CD14-positive monocyte (primary cell): ENCODE measurements around the gene SLCO3A1. TPM values are rescaled to one million over a fixed set of nuclear protein-coding genes. Genes with fewer than 3 reads are reported as not detected.

Experiments used
- DNase-seq, 3 donors: peaks; one replicate each; pipeline ENCODE4 v3.0.0-alpha.2; 2011 to 2022
- H2AFZ ChIP-seq: 2 replicates; pipeline ENCODE4 v1.6.0; 2012; ENCODE audit warnings: mild to moderate bottlenecking, low read depth, low read length, inconsistent platforms; ENCODE audit not compliant: insufficient read depth, poor library complexity, severe bottlenecking
- H3K27ac ChIP-seq, 2 donors: 1 replicate in 1 of 2; 2 replicates in 1 of 2; pipeline ENCODE4 v1.5.1; 2012 to 2013; ENCODE audit warnings: low read length in 2 of 2, control low read depth in 1 of 2, inconsistent platforms in 1 of 2, low read depth in 1 of 2, mild to moderate bottlenecking in 1 of 2
- H3K27me3 ChIP-seq, 2 donors: one replicate each; pipeline versions ENCODE4 v1.6.0 to v1.6.1; 2011 to 2013; ENCODE audit warnings: low read length in 2 of 2; ENCODE audit not compliant: control insufficient read depth in 2 of 2, insufficient read depth in 2 of 2
- H3K36me3 ChIP-seq, 2 donors: replicated peaks in 1 of 2; 1 replicate in 1 of 2; 2 replicates in 1 of 2; pipeline versions ENCODE4 v1.5.1 to v1.6.1; 2012 to 2013; ENCODE audit warnings: low read length in 2 of 2, control low read depth in 1 of 2, inconsistent platforms in 1 of 2, mild to moderate bottlenecking in 1 of 2; ENCODE audit not compliant: insufficient read depth in 2 of 2, control insufficient read depth in 1 of 2
- H3K4me1 ChIP-seq, 2 donors: 1 replicate in 1 of 2; 2 replicates in 1 of 2; pipeline versions ENCODE4 v1.5.1 to v1.6.1; 2012 to 2013; ENCODE audit warnings: low read length in 2 of 2, control low read depth in 1 of 2, inconsistent platforms in 1 of 2, mild to moderate bottlenecking in 1 of 2, moderate library complexity in 1 of 2; ENCODE audit not compliant: insufficient read depth in 2 of 2, control insufficient read depth in 1 of 2
- H3K4me2 ChIP-seq: replicated peaks from 2 replicates; pipeline ENCODE3; 2012; ENCODE audit warnings: low read length, moderate library complexity, mild to moderate bottlenecking; ENCODE audit not compliant: poor library complexity, severe bottlenecking; ENCODE audit errors: extremely low read depth
- H3K4me3 ChIP-seq, 3 experiments: fragments of 200-600 bp in 1 of 3; sonication (generic) in 1 of 3; replicated peaks in 1 of 3; 1 replicate in 2 of 3; 2 replicates in 1 of 3; pipeline ENCODE4 v1.5.1; 2011 to 2013; ENCODE audit warnings: low read length in 3 of 3, mild to moderate bottlenecking in 3 of 3, control low read depth in 2 of 3, low read depth in 2 of 3, inconsistent platforms in 1 of 3, moderate library complexity in 1 of 3
- H3K79me2 ChIP-seq: 2 replicates; pipeline ENCODE4 v1.6.0; 2012; ENCODE audit warnings: mild to moderate bottlenecking, control low read depth, inconsistent platforms, low read length, moderate library complexity; ENCODE audit not compliant: insufficient read depth
- H3K9ac ChIP-seq: 2 replicates; pipeline ENCODE4 v1.6.0; 2017; ENCODE audit warnings: low read length, mild to moderate bottlenecking; ENCODE audit not compliant: insufficient read depth, poor library complexity, severe bottlenecking
- H3K9me3 ChIP-seq, 2 donors: replicated peaks in 1 of 2; 1 replicate in 1 of 2; 2 replicates in 1 of 2; pipeline versions ENCODE4 v1.5.1 to v1.6.1; 2012 to 2013; ENCODE audit warnings: low read length in 2 of 2, control low read depth in 1 of 2; ENCODE audit not compliant: control insufficient read depth in 1 of 2, insufficient read depth in 1 of 2
- H4K20me1 ChIP-seq: 2 replicates; pipeline ENCODE4 v1.6.0; 2012; ENCODE audit warnings: mild to moderate bottlenecking, low read length, control low read depth, moderate library complexity; ENCODE audit not compliant: insufficient read depth
- H3K27ac Mint-ChIP-seq, 7 donors: one replicate each; pipeline ENCODE4 v1.8.0; 2020; ENCODE audit warnings: mild to moderate bottlenecking in 7 of 7, mixed read lengths in 7 of 7, moderate library complexity in 6 of 7, inconsistent platforms in 2 of 7
- H3K27me3 Mint-ChIP-seq, 3 donors: one replicate each; pipeline ENCODE4 v1.8.0; 2021 to 2022; ENCODE audit warnings: low read depth in 3 of 3, mild to moderate bottlenecking in 3 of 3, mixed read lengths in 3 of 3, moderate library complexity in 3 of 3, inconsistent platforms in 1 of 3
- H3K36me3 Mint-ChIP-seq, 2 donors: one replicate each; pipeline ENCODE4 v1.8.0; 2020; ENCODE audit warnings: mixed read lengths in 2 of 2, inconsistent platforms in 1 of 2, mild to moderate bottlenecking in 1 of 2
- H3K4me1 Mint-ChIP-seq: one replicate; pipeline ENCODE4 v1.8.0; 2020; ENCODE audit warnings: mild to moderate bottlenecking, mixed read lengths
- H3K4me3 Mint-ChIP-seq, 2 donors: one replicate each; pipeline ENCODE4 v1.8.0; 2020; ENCODE audit warnings: mild to moderate bottlenecking in 2 of 2, mixed read lengths in 2 of 2, moderate library complexity in 1 of 2
- H3K9me3 Mint-ChIP-seq, 7 donors: one replicate each; pipeline ENCODE4 v1.8.0; 2020 to 2022; ENCODE audit warnings: mixed read lengths in 7 of 7, mild to moderate bottlenecking in 6 of 7, moderate library complexity in 6 of 7, inconsistent platforms in 2 of 7
- CTCF ChIP-seq: fragments of 200-600 bp; IDR thresholded peaks from one replicate; pipeline ENCODE4 v1.8.0; 2022; ENCODE audit warnings: antibody characterized with exemption, mild to moderate bottlenecking
- WGBS: methylation state at CpG from one replicate; pipeline ENCODE4 v1.1.5; 2013; ENCODE audit warnings: missing lambda C conversion rate; ENCODE audit not compliant: insufficient coverage; 5-methylcytosine and 5-hydroxymethylcytosine counted together
- intact Hi-C, 2 donors: fragments of 100-400 bp; cut with micrococcal nuclease; formaldehyde crosslinking; loops; one replicate each; pipeline versions ENCODE4 v1.15.0 to v1.15.1; 2023
- polyA plus RNA-seq, 3 donors: library from polyadenylated mRNA; depleted of rRNA in 1 of 3; unstranded in 2 of 3; stranded (reverse) in 1 of 3; fragments of 300-500 nt in 2 of 3; fragments of >200 nt in 1 of 3; fragmentation: Illumina TruSeq in 2 of 3; gene quantifications; 1 replicate in 2 of 3; 2 replicates in 1 of 3; pipeline ENCODE4 v1.2.3, GENCODE V29; 2012 to 2021

SLCO3A1 gene
- polyA plus RNA-seq, 3 donors: 53.7 to 76.2 (median 62.8) TPM

- peaks cover 100% of the 10 kb centered on the region for H4K20me1 ChIP-seq
- no peak overlapping the region for H2AFZ ChIP-seq
- H3K36me3 Mint-ChIP-seq: peaks cover 28 to 71% of the 10 kb centered on the region in 2 donors
- H3K4me3 ChIP-seq: no peak overlapping the region
- H3K79me2 ChIP-seq: peaks cover 100% of the 10 kb centered on the region
- H3K9ac ChIP-seq: no peak overlapping the region
- peaks cover 0 to 3% (median 0%) of the 10 kb centered on the region in 7 donors for H3K9me3 Mint-ChIP-seq
- H3K4me1 Mint-ChIP-seq: peaks cover 40% of the 10 kb centered on the region
- H3K36me3 ChIP-seq: peaks cover 4 to 27% of the 10 kb centered on the region in 2 donors
- no peak overlapping the region for H3K27ac Mint-ChIP-seq
- H3K27me3 ChIP-seq: no peaks in the 10 kb centered on the region
- H3K27me3 Mint-ChIP-seq: no peaks in the 10 kb centered on the region
- H3K4me2 ChIP-seq: no peak overlapping the region
- peaks cover 3 to 4% of the 10 kb centered on the region in 2 donors for H3K4me1 ChIP-seq
- WGBS: no CpG with 5 or more reads among the region's 2 CpGs
- H3K4me3 Mint-ChIP-seq: no peak overlapping the region
- no peak for TF ChIP-seq CTCF
- intact Hi-C loops: no loop called here
- no peak for DNase-seq
- H3K9me3 ChIP-seq: no peaks in the 10 kb centered on the region
- no peak overlapping the region for H3K27ac ChIP-seq
Measured at GRCh38 chr15:91879158-91879557, 25.6 kb downstream of the SLCO3A1 start.

DNA sequence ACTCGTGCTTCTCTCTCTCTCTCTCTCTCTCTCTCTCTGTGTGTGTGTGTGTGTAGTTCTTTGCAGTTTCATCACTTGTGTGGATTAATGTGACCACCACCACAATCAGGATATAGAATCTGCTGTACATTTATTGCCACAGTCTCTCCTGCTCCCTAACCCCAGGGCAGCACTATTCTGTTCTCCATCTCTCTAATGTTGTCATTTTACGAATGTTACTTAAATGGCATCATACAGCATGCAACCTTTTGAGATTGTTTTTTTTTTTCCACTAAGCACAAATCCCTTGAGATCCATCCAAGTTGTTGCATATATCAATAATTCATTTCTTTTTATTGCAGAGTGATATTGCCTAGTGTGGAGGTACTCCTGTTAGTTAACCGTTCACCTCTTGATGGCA is 26.9 kb downstream of the SLCO3A1 start:
- no peak for DNase-seq
- no peaks in the 10 kb centered on the region for H3K4me1 ChIP-seq
- no peaks in the 10 kb centered on the region for H3K27me3 ChIP-seq
- Mint-ChIP-seq H3K4me1 (peaks cover 36% of the 10 kb centered on the region), H3K36me3 (peaks cover 21 to 64% of the 10 kb centered on the region in 2 donors), H3K4me3 (no peak overlapping the region), H3K27me3 (no peaks in the 10 kb centered on the region), H3K9me3 (no peaks in the 10 kb centered on the region), H3K27ac (peak overlapping the region in 2 of 7 donors; percentile 7 to 34)
- H2AFZ ChIP-seq: no peak overlapping the region
- WGBS: 83% methylated on average over 1 of the region's 3 CpGs
- TF ChIP-seq CTCF: no peak
- H3K27ac ChIP-seq: no peak overlapping the region
- no peak overlapping the region for H3K4me3 ChIP-seq
- no peak overlapping the region for H3K4me2 ChIP-seq
- peaks cover 100% of the 10 kb centered on the region for H4K20me1 ChIP-seq
- intact Hi-C loops: loop anchor here in 1 of 2 donors (10.0 kb wide), 1 partner anchor 194 kb away; no protein-coding TSS in a partner anchor
- peaks cover 4 to 15% of the 10 kb centered on the region in 2 donors for H3K36me3 ChIP-seq
- no peaks in the 10 kb centered on the region for H3K9me3 ChIP-seq
- H3K79me2 ChIP-seq: peaks cover 100% of the 10 kb centered on the region
- H3K9ac ChIP-seq: no peak overlapping the region
